H4 (cell line): Measurements from ENCODE around the gene PRKCE. TPM values are rescaled to one million over a fixed set of nuclear protein-coding genes. Genes with fewer than 3 reads are reported as not detected.

ENCODE experiments used
- DNase-seq: peaks from one replicate; pipeline ENCODE4 v3.0.0-alpha.2; 2015; ENCODE audit warnings: low spot score
- total RNA-seq: library from RNA; depleted of rRNA; stranded (reverse); fragments of >200 nt; shearing (Covaris generic); gene quantifications from 2 replicates; pipeline ENCODE4 v1.2.3, GENCODE V29; 2014

The PRKCE gene
- total RNA-seq, 1 experiment from 2014 or later, result 22.4 TPM

DNA sequence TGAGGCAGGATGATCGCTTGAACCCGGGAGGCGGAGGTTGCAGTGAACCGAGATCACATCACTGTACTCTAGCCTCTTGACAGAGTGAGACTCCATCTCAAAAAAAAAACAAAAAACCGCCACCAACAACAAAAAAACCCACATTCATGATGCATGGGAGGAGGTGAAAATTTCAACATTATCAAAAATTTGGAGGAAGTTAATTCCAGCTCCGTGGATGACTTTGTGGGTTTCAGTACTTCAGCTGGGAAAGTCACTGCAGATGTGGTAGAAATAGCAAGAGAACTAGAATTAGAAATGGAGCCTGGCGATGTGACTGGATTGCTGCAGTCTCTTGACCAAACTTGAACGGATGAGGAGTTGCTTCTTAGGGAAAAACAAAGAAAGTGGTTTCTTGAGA, 74.3 kb downstream of the PRKCE start:
- no peak for DNase-seq

- DNase-seq, result no peak
Observed at GRCh38 chr2:45726188-45726587, 74.7 kb downstream of the PRKCE start.

DNA sequence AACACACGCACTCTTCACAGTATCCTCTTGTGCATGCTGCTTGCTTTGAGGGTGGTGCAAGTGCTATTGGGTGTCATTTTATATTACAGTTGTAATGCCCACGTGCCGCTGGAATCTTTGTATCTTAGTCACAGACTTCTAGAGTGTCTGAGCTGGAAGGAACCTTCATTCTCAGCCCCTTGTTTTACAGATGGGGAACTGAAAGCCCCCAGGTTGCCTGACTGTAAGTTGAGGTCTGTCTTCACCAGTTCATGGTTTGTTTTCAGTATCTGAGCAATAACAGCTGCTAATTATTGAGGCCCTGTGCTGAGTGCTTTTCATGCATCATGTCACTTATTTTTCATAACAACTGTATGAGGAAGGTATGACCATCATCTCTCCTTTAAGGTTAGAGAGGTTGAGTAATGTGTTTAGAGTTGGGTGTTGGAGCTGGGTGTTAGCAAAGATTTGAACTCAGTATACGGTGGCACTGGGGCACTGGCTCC, 77.0 kb downstream of the PRKCE start:
- DNase-seq, result no peak

DNA sequence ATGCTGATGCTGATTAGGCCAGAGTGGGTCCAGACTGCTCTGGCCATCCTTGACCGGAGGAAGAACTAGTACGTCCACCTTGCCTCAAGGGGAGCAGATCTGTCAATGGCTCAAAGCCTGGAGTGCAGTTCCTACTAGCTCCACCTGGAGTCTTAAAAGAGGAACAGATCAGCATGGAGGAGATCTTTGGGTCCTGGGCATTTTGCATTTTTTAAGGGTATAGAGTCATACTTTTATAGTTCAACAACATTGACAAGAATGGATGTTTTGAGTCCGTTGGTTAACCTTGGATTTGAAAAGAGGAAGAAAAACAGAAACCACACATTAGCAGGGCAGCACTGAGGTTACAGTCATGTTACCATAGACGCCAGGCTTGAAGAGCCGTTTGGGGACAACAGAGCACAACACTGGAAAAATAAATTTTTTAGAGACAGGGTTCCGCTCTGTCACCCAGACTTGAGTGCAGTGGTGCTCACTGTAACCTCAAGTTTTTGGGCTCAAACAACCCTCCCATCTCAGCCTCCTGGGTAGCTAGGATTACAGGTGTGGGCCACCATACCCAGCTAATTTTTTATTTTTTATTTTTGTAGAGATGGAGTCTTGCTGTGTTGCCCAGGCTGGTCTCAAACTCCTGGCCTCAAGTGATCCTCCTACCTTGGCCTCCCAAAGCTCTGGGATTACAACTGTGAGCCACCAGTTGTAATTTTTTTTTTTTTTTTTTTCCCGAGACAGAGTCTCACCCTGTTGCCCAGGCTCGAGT, 78.5 kb downstream of the PRKCE start:
- DNase-seq, result no peak

GRCh38 chr2:45731141-45731540, 79.7 kb downstream of the PRKCE start:
- no peak for DNase-seq

DNA sequence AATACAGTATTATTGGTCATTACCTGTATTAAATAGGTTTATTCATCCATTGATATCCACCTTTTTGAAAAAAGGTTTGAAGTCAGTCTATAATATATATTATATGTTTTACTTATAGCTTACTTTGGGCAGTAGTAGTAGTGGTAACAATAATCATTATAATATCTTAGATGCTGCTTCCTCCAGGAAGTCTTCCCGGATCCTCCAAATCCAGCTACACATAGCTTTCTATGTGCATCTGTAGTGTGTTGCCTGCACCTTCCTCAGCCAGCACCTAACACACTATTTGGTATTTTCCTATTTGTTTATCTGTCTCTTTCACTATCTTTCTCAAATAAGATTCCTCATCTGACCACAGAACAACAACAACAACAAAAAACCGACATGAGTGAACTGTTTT, 81.0 kb downstream of the PRKCE start:
- no peak for DNase-seq

DNA sequence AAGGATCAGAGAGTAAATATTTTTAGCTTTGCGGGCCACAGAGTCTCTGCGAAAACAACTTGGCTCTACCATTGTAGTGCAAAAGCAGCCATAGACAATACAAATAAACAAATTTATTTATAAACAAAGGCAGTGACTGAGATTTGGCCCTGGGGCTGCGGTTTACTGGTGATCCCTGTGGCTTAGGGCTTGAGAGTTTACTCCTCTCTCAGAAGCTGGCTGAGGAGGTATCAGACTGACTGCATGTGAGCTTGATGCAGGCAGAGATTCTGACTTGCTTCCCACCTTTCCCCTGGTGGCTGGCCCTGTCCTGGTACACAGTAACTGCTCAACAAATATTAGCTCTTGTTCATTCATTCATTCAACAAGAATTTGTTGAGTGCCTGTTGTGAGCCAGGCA, 81.5 kb downstream of the PRKCE start:
- DNase-seq, result no peak

DNA sequence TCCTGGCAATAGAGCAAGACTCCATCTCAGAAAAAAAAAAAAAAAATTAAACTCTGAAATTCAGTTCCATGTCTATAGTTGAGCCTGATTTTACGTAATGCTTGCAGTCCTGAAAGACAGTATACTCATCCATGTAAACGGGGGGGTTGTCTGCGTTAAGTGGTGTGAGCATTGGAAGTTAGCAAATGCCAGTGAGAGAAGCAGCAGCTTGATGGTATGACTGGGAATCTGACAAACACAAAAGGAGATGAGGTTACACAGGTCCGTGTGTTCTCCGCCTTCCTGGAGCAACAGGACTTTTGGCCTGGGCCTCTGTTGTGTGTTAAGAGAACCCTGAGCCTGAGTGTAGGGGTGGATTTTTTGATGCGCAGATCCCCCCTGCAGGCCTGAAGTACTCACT, 82.9 kb downstream of the PRKCE start:
- no peak for DNase-seq

GRCh38 chr2:45734952-45735351, 83.5 kb downstream of the PRKCE start:
- DNase-seq, result no peak

- DNase-seq, result no peak
Observed at GRCh38 chr2:45736757-45737704, 85.6 kb downstream of the PRKCE start.

- no peak for DNase-seq
Observed at GRCh38 chr2:45739796-45740485, 88.5 kb downstream of the PRKCE start.

DNA sequence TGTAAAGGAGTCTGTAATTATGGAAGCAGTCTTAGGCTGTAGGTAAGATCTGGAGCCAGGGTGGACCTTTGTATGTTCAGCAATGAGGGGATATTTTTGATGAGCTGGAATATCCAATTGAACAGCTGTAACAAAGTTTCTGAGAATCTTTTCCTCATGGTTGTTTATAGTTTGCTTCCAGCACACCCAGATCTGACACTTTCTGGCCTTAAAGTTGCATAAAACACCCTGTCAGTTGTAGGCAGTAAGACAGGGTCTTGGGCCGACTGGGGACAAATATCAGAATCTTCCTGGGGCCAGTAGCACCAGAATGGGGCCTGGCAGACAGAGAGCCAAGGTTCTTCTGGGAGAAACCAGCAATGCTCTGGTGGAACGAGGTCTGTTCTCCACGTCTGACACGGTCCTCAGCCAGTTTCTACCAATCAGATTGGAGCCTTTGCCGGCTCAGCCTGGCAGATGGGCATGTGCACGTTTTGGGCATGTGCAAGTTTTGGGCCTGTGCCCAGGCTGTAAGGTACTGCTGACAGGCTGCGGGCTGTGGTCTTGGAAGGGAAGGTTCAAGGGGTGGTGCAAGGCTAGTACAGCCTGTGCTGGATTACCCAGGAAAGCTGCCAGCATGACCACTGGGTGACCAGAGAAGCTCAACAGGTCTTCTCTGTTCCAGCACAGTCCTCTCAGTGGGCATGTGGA, 89.8 kb downstream of the PRKCE start:
- no peak for DNase-seq

DNA sequence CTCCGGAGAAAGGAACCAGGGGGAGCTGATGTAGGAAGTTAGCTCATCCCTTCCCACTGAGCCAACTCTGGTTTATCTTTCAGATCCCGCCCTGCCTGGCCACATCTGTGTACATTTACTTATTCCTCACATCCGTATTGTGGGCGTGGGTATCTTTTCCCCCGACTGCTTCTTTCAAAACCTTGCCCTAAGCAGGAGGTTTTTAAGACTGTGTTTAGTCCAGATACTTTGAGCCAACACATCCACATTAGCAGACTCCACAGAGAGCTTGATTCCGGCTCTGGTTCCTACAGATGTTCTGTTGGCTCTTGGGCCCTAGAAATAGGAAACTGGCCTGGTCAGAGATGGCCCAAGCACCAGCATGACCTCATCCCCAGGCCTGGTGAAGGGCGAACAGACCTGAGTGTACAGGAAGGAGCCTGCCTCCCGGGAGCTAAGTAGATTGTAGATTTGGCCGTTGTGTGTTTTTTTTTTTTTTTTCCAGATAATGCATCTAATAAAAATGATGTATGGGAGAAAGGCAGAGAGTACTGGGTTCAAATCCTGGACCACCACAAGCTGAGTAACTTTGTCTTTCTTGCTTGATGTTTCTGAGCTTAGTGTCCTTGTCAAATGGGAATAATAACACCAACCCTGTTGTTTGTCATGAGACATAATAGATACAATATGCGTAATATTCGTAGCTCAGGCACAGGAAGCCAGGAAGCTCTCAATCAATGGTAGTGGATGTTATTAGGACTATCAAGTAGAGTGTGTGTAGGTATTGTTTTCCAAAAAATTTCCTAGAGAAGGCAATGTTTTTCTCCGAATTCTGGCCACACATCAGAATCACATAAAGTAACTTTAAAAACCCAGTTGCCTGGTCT, 92.3 kb downstream of the PRKCE start:
- DNase-seq, result peak; percentile 34

GRCh38 chr2:45745231-45745630, 93.8 kb downstream of the PRKCE start:
- no peak for DNase-seq

- DNase-seq, result no peak
Observed at GRCh38 chr2:45746888-45747287, 95.4 kb downstream of the PRKCE start.

GRCh38 chr2:45747363-45747762, 95.9 kb downstream of the PRKCE start:
- DNase-seq, result no peak

DNA sequence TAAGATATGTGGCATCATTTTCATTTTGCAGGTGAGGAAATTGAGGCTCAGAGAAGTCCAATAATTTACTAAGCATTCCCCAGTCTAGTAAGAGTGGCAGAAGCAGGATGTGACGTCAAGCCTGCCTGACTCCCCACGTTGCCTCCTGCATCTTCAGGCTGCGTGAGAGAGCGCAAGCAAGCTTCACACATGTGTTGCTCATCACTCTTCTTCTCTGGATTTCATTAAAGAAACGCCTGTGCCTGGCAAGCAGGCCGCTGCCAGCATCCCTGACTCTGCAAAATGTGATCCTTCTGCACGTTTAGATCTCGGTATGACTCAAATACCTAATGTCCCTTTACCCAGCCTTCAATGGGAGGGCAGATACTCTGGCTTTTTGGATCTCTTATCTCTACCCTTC, 96.8 kb downstream of the PRKCE start:
- no peak for DNase-seq

DNA sequence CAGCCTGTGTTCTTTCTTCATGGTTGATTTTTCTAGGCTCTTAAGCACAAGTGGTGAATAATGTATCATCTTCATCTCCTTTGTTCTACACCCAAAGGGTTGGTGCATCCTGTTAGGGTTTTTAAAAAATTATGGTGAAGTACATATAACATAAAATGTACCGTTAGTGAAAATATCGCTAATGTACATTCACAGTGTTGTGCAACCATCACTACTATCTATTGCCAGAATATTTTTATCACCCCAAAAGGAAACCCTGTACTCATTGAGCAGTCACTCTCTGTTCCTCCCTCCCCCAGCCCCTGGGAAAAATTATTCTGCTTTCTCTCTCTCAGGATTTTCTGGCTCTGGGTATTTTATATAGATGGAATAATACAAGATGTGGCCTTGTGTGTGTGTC, 98.5 kb downstream of the PRKCE start:
- no peak for DNase-seq

DNA sequence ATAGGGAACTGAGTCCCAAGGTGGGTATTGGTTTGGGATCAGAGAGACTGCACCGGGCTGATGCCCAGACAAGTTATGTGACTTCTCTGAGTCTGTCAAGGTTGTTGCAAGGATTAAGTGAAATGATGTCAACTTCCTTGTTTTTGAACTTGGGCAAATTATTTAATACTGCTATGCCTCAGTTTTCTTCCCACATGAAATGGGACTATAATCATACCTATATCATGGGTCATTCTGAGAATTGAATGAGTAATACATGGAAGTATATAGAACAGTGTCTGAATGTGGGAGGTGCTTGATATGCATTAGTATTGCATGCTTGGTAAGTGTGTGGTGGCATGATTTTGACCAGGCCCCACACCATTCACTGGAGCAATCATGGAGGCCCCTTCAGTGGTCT, 99.0 kb downstream of the PRKCE start:
- DNase-seq, result no peak

DNA sequence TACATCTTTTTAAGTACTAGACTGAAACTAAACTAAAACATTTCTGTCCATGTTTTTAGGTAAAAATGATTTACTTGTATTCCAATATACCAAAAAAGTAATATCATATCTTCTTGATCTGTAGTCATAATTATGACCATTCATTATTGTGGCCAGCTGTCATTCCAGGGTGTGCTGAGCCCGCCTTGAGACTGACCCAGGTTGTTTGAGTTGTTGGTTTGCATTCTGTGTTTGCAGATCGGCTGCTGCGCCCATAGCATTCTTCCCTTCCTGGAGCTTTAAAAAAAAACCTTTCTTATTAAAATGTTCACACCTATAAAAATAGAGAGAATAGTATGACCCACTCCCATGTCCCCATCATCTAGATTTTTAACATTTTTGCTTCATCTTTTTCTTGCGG, 101.9 kb downstream of the PRKCE start:
- DNase-seq, result no peak
